Astrocyte (in vitro differentiated cells and primary cell): Measurements from ENCODE around the gene ME3. TPM values are rescaled to one million over a fixed set of nuclear protein-coding genes. Genes with fewer than 3 reads are reported as not detected.
A peak's percentile ranks its signal among the peaks of the same experiment; 100 is the strongest.

Source experiments
- DNase-seq: peaks from one replicate; pipeline ENCODE4 v3.0.0-alpha.2; 2010; ENCODE audit warnings: low read depth
- FAIRE-seq: peaks from 2 replicates; lab custom pipeline; 2011; peaks lifted over from hg19 to GRCh38; lab: Jason Lieb, UNC
- H2AFZ ChIP-seq: 2 replicates; pipeline ENCODE4 v1.6.0; 2012; ENCODE audit warnings: low read depth, low read length, inconsistent platforms
- H3K27ac ChIP-seq: 2 replicates; pipeline ENCODE4 v1.5.1; 2011; ENCODE audit warnings: low read depth, low read length, inconsistent platforms
- H3K27me3 ChIP-seq: 2 replicates; pipeline ENCODE4 v1.6.0; 2011; ENCODE audit warnings: low read length, inconsistent platforms; ENCODE audit not compliant: insufficient read depth
- H3K36me3 ChIP-seq: 2 replicates; pipeline ENCODE4 v1.5.1; 2011; ENCODE audit warnings: low read length, inconsistent platforms; ENCODE audit not compliant: insufficient read depth
- H3K4me1 ChIP-seq: 2 replicates; pipeline ENCODE4 v1.5.1; 2011; ENCODE audit warnings: low read length, inconsistent platforms; ENCODE audit not compliant: insufficient read depth
- H3K4me2 ChIP-seq: 2 replicates; pipeline ENCODE4 v1.6.0; 2012; ENCODE audit warnings: low read length, inconsistent platforms
- H3K4me3 ChIP-seq: 2 replicates; pipeline ENCODE4 v1.5.1; 2011; ENCODE audit warnings: low read depth, mild to moderate bottlenecking, low read length, inconsistent platforms; ENCODE audit not compliant: insufficient read depth
- H3K79me2 ChIP-seq: 2 replicates; pipeline ENCODE4 v1.6.0; 2012; ENCODE audit warnings: mild to moderate bottlenecking, low read length, inconsistent platforms; ENCODE audit not compliant: insufficient read depth
- H3K9ac ChIP-seq: 2 replicates; pipeline ENCODE4 v1.6.0; 2012; ENCODE audit warnings: mild to moderate bottlenecking, low read length, inconsistent platforms
- H3K9me3 ChIP-seq: 2 replicates; pipeline ENCODE4 v1.5.1; 2012; ENCODE audit warnings: low read depth, mild to moderate bottlenecking, low read length, inconsistent platforms; ENCODE audit not compliant: insufficient read depth
- H4K20me1 ChIP-seq: 2 replicates; pipeline ENCODE4 v1.6.0; 2012; ENCODE audit warnings: low read length, inconsistent platforms; ENCODE audit not compliant: insufficient read depth
- H3K27ac Mint-ChIP-seq: one replicate; pipeline ENCODE4 v1.8.0; 2021; ENCODE audit warnings: mild to moderate bottlenecking, mixed read lengths; ENCODE audit not compliant: unreplicated experiment
- H3K27me3 Mint-ChIP-seq: one replicate; pipeline ENCODE4 v1.8.0; 2021; ENCODE audit warnings: low read depth, mixed read lengths; ENCODE audit not compliant: unreplicated experiment
- H3K36me3 Mint-ChIP-seq: one replicate; pipeline ENCODE4 v1.8.0; 2021; ENCODE audit warnings: low read depth, mixed read lengths; ENCODE audit not compliant: unreplicated experiment
- H3K4me1 Mint-ChIP-seq: one replicate; pipeline ENCODE4 v1.8.0; 2021; ENCODE audit warnings: low read depth, mixed read lengths; ENCODE audit not compliant: unreplicated experiment
- H3K4me3 Mint-ChIP-seq: one replicate; pipeline ENCODE4 v1.8.0; 2021; ENCODE audit warnings: mild to moderate bottlenecking, moderate library complexity, mixed read lengths; ENCODE audit not compliant: unreplicated experiment
- H3K9me3 Mint-ChIP-seq: one replicate; pipeline ENCODE4 v1.8.0; 2021; ENCODE audit warnings: mild to moderate bottlenecking, mixed read lengths; ENCODE audit not compliant: unreplicated experiment
- CTCF ChIP-seq: IDR thresholded peaks from 2 replicates; pipeline ENCODE4 v1.5.1; 2011; ENCODE audit warnings: low read depth, mild to moderate bottlenecking, inconsistent platforms, low read length, moderate library complexity; ENCODE audit not compliant: insufficient read depth
- EZH2 ChIP-seq: IDR thresholded peaks from 2 replicates; pipeline ENCODE4 v1.6.1; 2012; ENCODE audit warnings: mild to moderate bottlenecking, low read length, inconsistent platforms; ENCODE audit not compliant: insufficient read depth
- total RNA-seq: library from RNA; stranded (reverse); gene quantifications from 2 replicates; pipeline ENCODE4 v1.2.1, GENCODE V29; 2021

ME3 gene
- total RNA-seq, 1 donor from 2014 or later = 28.6 TPM

- no peak overlapping the region for H3K4me3 ChIP-seq
- Mint-ChIP-seq H3K4me1 (peaks cover 23% of the 10 kb centered on the region), H3K27ac (no peak overlapping the region), H3K4me3 (no peak overlapping the region), H3K36me3 (no peaks in the 10 kb centered on the region), H3K27me3 (no peaks in the 10 kb centered on the region), H3K9me3 (no peaks in the 10 kb centered on the region)
- no peak overlapping the region for H3K9ac ChIP-seq
- no peak overlapping the region for H2AFZ ChIP-seq
- TF ChIP-seq CTCF (no peak), EZH2 (no peak)
- no peak overlapping the region for H3K27ac ChIP-seq
- H3K36me3 ChIP-seq = no peaks in the 10 kb centered on the region
- H4K20me1 ChIP-seq = no peaks in the 10 kb centered on the region
- H3K4me2 ChIP-seq = no peak overlapping the region
- H3K9me3 ChIP-seq = no peaks in the 10 kb centered on the region
- H3K79me2 ChIP-seq = peaks cover 6% of the 10 kb centered on the region
- FAIRE-seq (no peak), DNase-seq (no peak)
- H3K4me1 ChIP-seq = peaks cover 3% of the 10 kb centered on the region
- H3K27me3 ChIP-seq = no peaks in the 10 kb centered on the region
These were observed 86.1 kb downstream of the ME3 start for GRCh38 chr11:86586307-86586706.

- peak; percentile 20 for FAIRE-seq
- H3K4me1 Mint-ChIP-seq = peaks cover 7% of the 10 kb centered on the region
These were observed 89.5 kb downstream of the ME3 start for GRCh38 chr11:86582898-86583297.

More at GRCh38 chr11:86582898-86583297, 89.5 kb downstream of the ME3 start:
- Mint-ChIP-seq H3K9me3 (no peaks in the 10 kb centered on the region), H3K27me3 (no peaks in the 10 kb centered on the region), H3K36me3 (no peaks in the 10 kb centered on the region), H3K27ac (no peak overlapping the region), H3K4me3 (no peak overlapping the region)
- no peaks in the 10 kb centered on the region for H4K20me1 ChIP-seq
- H3K4me3 ChIP-seq = no peak overlapping the region
- H3K9me3 ChIP-seq = no peaks in the 10 kb centered on the region
- no peak for DNase-seq
- H3K27ac ChIP-seq = no peak overlapping the region
- H3K4me1 ChIP-seq = peaks cover 7% of the 10 kb centered on the region
- no peak overlapping the region for H3K4me2 ChIP-seq
- no peaks in the 10 kb centered on the region for H3K79me2 ChIP-seq
- no peak overlapping the region for H2AFZ ChIP-seq
- no peak for TF ChIP-seq EZH2
- TF ChIP-seq CTCF = no peak
- no peaks in the 10 kb centered on the region for H3K27me3 ChIP-seq
- no peaks in the 10 kb centered on the region for H3K36me3 ChIP-seq
- H3K9ac ChIP-seq = no peak overlapping the region
